Activated naive CD8-positive, alpha-beta T cell (primary cell): ENCODE measurements around the gene RAMP1.

Experiments
- H3K27ac Mint-ChIP-seq: one replicate; pipeline ENCODE4 v1.8.0; 2021; ENCODE audit warnings: mixed read lengths
- H3K27me3 Mint-ChIP-seq: one replicate; pipeline ENCODE4 v1.8.0; 2021; ENCODE audit warnings: mixed read lengths
- H3K36me3 Mint-ChIP-seq: one replicate; pipeline ENCODE4 v1.8.0; 2021; ENCODE audit warnings: mixed read lengths
- H3K4me1 Mint-ChIP-seq: one replicate; pipeline ENCODE4 v1.8.0; 2021; ENCODE audit warnings: low read depth, mixed read lengths
- H3K4me3 Mint-ChIP-seq: one replicate; pipeline ENCODE4 v1.8.0; 2021; ENCODE audit warnings: mild to moderate bottlenecking, mixed read lengths
- H3K9me3 Mint-ChIP-seq: one replicate; pipeline ENCODE4 v1.8.0; 2021; ENCODE audit warnings: low read depth, mixed read lengths

RAMP1 gene

DNA sequence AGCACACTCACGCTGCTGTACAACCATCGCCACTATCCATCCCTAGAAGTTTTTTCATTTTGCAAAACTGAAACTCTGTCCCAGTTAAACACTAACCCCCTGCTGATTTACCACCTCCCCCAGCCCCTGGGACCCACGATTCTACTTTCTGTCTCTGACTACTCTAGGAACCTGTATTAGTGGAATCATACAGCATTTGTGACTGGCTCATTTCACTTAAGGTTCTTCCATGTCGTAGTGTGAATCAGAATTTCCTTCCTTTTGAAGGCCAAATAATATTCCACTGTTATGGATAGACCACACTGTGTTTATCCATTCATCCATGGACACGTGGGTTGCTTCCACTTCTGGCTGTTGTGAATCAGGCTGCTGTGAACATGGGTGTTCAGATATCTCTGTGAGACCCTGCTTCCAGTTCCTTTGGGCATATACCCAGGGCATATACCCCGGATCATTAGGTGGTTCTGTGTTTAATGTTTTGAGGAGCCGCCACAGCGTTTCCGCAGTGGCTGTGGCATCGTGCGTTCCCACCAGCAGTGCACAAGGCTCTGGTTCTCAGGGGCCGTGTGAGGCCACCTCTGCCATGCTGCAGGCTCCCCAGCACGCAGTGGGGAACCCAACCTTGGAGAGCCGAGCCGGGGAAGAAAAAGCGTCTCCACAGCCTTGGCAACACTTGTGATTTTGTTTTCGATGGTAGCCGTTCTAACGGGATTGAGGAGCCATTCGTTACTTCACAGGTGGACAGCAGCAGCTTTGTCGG lies 10.1 kb downstream of the RAMP1 start:
- H3K27me3 Mint-ChIP-seq: peaks cover 9% of the 10 kb centered on the region
- H3K4me3 Mint-ChIP-seq: no peak overlapping the region
- H3K4me1 Mint-ChIP-seq: peaks cover 18% of the 10 kb centered on the region
- H3K36me3 Mint-ChIP-seq: peaks cover 2% of the 10 kb centered on the region
- H3K9me3 Mint-ChIP-seq: no peaks in the 10 kb centered on the region
- no peak overlapping the region for H3K27ac Mint-ChIP-seq

DNA sequence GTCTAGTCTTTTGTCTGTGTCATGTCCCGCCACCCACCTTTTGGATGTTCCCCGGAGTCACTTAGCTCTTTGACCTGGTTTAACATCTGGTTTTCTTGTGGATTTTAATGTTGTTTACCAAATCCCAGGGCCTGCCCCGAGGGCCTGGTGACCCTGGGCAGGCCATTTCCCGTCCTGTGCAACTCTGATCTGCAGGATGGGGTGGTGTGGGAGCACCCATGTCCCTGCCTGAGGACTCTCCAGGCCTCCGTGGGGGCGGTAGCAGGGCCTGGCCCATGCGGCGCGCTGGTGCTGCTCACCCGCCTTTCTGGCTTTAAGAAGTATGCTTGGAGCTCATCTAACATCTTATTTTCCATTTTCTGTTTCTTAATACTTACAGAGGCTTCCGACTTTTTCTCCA lies 10.7 kb downstream of the RAMP1 start:
- Mint-ChIP-seq H3K4me1 (peaks cover 18% of the 10 kb centered on the region), H3K4me3 (no peak overlapping the region), H3K27me3 (peaks cover 9% of the 10 kb centered on the region), H3K27ac (no peak overlapping the region), H3K36me3 (peaks cover 2% of the 10 kb centered on the region), H3K9me3 (no peaks in the 10 kb centered on the region)

DNA sequence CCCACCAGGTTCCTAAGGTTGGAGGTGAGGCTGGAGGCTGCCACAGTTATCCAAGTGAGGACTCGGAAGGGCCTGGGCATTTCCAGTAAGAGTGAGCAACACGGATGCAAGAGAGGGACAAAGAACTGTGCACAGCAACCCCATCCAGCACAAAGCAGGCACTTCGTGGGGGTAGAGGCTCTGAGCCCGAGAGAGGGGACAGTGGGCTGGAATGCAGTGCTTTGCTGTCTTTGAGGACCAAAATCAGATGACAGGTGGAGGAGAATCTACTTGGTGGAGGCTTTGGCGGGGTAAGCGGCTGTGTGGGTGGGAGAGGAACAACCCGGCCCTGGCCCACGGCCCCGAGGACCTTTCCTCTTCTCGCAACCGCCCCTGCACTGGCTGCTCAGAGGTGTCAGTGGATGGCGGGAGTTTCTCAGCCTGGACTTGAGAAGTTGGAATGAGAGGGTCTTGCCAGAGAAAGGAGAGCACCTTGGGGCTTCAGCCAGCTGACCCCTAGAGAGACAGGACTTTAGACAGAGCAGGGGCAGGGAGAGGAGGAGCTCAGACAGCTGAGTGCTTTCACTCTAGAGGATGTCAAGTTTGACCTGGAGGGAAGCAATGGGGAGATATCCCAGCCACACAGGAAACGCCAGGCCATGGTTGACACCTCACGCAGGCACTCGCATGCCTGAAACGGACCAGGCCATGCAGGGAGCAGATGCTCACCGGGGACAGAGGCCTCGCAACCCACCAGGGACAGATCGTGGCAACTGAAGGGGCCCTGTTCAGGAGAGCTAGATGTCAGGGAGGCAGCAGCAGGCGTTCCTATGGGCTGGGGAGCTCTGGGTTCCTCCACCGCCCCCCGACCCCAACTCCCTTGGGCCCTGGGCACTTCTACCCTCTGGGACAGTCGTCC lies 11.6 kb downstream of the RAMP1 start:
- H3K27me3 Mint-ChIP-seq: peaks cover 9% of the 10 kb centered on the region
- H3K4me1 Mint-ChIP-seq: peaks cover 18% of the 10 kb centered on the region
- H3K9me3 Mint-ChIP-seq: no peaks in the 10 kb centered on the region
- H3K27ac Mint-ChIP-seq: no peak overlapping the region
- H3K4me3 Mint-ChIP-seq: no peak overlapping the region
- peaks cover 2% of the 10 kb centered on the region for H3K36me3 Mint-ChIP-seq

DNA sequence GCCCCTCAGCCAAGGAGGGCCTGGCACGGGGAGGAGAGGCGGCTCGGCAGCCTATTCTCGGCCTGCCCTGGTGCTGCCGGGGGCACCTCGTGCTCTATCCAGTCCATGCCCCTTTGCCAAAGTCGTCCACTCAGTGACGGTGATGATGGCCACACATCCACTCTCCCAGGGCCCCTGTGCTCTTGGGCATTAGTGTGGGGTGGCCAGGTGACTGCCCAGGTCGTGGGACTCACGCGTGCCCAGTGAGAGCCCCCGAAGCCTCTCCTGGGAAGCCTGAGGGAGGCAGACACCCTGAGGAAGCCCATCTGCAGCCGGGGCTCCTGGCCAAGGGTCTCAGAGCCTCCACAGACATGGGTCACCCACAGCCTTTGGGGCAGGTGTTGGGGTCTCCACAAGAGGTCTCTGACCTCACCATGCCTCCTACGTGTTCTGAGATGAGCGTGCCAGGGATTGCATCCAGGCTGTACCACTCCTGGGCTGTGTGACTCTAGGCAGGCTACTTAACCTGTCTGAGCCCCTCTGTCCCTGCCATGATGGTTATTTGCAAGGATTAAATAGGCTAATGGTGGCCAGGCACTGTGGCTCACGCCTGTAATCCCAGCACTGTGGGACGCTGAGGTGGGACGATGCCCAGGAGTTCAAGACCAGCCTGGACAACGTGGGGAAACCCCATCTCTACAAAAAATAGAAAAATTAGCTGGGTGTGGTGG lies 12.9 kb downstream of the RAMP1 start:
- Mint-ChIP-seq H3K9me3 (no peaks in the 10 kb centered on the region), H3K36me3 (peaks cover 2% of the 10 kb centered on the region), H3K27ac (no peak overlapping the region), H3K4me1 (peaks cover 18% of the 10 kb centered on the region), H3K27me3 (peaks cover 9% of the 10 kb centered on the region), H3K4me3 (no peak overlapping the region)

DNA sequence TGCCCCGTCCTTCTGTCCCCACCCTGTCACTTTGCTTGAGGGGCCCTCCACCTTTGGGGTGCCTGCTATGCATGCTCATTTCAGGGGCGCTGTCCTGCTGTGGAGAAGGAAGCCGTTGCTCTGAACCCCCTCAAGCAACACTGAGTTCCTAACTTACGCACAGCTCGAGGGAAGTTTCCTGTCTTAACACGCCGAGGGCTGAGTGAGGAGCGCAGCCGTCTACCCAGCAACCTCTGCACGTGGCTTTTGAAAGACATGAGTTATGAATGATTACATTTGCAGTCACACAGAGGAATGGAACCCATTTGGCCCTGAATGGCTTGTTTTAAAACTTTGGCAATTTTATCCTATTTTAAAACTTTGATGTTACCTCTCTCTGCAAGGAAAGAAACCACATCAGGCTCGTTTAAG lies 14.0 kb downstream of the RAMP1 start:
- Mint-ChIP-seq H3K9me3 (no peaks in the 10 kb centered on the region), H3K36me3 (peaks cover 2% of the 10 kb centered on the region), H3K4me3 (no peak overlapping the region), H3K4me1 (peaks cover 17% of the 10 kb centered on the region), H3K27me3 (peaks cover 9% of the 10 kb centered on the region), H3K27ac (no peak overlapping the region)

DNA sequence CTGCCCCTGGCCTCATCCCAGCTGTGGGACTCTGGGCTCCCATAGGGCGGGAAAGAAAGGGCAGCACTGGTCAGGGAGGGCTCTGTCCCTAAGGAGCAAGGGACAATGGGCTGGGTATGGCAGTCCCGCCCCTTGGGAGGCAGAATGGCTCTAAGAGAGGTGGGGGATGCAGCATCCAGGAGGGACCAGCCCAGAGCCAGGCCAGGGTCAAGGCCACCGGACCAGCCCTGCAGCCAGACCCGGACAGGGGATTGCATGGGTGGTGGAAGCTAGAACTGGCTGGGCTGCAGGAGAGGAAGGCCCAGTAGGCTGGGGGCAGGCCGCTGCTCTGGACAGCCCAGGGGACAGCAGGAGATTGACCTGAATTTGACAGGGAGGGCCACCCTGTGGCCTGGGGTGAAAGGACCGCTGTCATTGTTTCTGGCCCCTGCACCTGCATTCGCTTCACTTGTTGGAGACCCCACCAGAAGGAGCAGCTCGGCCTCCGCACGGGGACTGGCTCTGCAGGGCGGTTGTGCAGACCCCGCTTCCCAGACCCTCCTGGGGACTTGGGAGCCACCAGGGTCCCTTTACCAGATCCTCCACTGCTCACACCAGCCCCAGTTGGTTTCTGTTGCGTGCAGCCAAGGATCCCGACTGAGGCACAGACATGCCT lies 14.6 kb downstream of the RAMP1 start:
- Mint-ChIP-seq H3K9me3 (no peaks in the 10 kb centered on the region), H3K27ac (no peak overlapping the region), H3K27me3 (peaks cover 8% of the 10 kb centered on the region), H3K4me1 (peaks cover 11% of the 10 kb centered on the region), H3K4me3 (no peak overlapping the region), H3K36me3 (peaks cover 2% of the 10 kb centered on the region)

DNA sequence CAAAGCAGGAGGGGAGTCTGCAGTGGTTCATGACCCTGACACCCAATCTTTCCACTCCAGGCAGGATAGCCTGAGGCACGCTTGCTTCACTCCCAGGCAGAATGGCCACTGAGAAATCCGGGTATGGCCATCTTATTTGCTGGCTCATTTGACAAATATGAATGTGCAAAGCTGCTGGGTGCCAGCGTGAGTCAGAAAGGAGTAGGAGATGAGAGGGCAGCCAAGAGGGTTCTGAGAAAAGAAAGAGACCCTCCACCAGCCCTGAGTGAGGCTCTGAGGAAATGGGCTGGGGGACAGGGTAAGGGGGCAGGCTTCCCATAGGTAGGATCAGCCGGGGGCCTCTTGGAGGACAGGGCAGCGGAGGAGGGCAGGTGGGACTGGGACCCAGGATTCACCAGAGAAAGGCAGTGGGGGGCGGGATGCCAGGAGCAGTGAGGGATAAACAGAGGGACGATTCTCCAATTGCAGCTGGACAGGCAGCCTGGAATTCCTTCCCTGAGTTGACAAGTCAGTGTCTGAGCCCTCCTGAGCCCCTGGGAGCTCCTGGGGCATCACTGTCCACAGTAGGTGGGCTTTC lies 15.2 kb downstream of the RAMP1 start:
- H3K27ac Mint-ChIP-seq: no peak overlapping the region
- H3K4me1 Mint-ChIP-seq: peaks cover 8% of the 10 kb centered on the region
- H3K4me3 Mint-ChIP-seq: no peak overlapping the region
- H3K27me3 Mint-ChIP-seq: peaks cover 8% of the 10 kb centered on the region
- H3K9me3 Mint-ChIP-seq: no peaks in the 10 kb centered on the region
- peaks cover 2% of the 10 kb centered on the region for H3K36me3 Mint-ChIP-seq

DNA sequence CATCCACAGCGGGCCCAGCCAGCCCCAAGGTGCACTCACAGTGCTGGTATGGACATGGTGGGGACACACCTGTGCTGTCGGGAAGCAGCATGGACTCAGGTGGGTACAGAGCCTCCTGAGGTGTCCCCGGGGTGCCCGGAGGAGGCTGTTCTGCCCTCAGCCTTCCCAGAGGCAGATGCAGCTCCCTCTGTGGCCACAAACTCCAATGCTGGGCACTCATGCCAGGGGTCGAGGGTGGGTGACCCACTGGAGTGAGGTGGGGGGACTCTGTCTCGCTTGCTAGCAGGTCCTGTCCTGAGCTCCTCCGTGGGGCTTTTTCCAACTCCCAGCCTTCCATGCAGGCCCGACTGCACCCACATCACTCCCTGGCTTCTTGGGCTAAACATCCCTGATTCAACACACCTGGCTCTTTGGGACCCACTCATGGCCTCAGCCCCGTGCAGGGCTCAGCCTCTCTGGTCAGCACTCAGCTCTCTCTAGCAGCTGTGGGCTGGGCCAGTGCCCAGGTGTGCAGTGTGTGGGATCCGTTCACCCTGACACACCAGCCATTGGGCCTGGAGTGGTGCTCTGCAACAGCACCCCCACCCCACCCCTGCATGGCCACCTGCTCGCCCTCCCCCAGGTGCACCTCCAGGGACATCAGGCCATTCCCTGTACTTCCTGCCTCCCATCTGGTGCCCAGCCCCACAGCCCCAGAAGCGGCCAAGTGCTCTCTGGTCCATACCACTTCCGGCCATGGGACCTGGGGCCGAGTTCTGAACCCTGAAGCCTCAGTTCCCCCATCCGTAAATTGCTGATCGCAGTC lies 16.0 kb downstream of the RAMP1 start:
- peaks cover 6% of the 10 kb centered on the region for H3K27me3 Mint-ChIP-seq
- no peak overlapping the region for H3K4me3 Mint-ChIP-seq
- H3K27ac Mint-ChIP-seq: no peak overlapping the region
- H3K36me3 Mint-ChIP-seq: peaks cover under 1% of the 10 kb centered on the region
- H3K9me3 Mint-ChIP-seq: no peaks in the 10 kb centered on the region
- H3K4me1 Mint-ChIP-seq: peaks cover 8% of the 10 kb centered on the region

DNA sequence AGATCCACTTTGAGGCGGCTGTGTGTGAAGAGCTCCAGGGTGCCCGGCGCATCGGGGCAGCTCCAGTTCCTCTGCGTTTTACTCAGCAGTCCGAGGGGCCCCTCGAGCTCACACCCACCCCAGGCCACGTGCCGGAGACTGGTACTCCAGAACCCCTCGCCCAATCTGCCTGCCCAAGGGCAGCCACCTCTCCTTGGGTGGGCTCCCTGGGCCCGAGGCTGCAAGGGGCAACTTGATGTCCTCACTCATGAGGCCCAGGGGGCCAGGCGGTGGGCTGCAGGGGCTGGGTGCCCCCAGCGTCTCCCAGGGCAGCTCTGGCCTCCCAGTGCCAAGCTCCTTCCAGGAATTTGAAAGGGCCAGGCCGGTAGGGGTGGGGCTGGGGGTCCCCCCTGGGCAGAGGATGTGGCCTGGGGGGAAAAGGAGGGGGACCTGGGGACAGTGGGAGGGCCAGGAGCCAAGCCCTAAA lies 16.7 kb downstream of the RAMP1 start:
- peaks cover 2% of the 10 kb centered on the region for H3K27me3 Mint-ChIP-seq
- no peak overlapping the region for H3K4me3 Mint-ChIP-seq

DNA sequence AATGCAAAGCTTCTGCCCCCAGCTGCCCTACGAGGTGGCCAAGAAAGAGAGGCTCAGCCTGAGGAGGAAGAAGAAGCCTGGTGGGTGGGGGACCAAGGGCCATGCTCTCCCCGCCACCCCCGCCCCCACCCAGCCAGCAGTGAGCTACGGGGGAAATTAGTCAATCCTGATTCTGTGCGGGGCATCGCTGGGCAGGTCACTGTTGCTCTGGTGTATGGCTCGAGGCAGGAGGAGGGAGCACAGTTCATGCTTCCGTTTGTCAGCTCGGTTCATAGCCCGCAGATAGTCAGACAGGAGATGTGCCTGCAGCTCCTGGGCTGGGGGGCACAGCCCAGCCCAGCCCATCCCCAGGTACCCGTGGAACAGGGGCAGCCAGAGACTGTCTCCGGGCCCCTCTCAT lies 17.1 kb downstream of the RAMP1 start:
- Mint-ChIP-seq H3K27me3 (no peaks in the 10 kb centered on the region), H3K4me3 (no peak overlapping the region)

More for the DNA sequence above, 16.7 kb downstream of the RAMP1 start:
- peaks cover 8% of the 10 kb centered on the region for H3K4me1 Mint-ChIP-seq
- no peaks in the 10 kb centered on the region for H3K36me3 Mint-ChIP-seq
- no peak overlapping the region for H3K27ac Mint-ChIP-seq
- no peaks in the 10 kb centered on the region for H3K9me3 Mint-ChIP-seq

DNA sequence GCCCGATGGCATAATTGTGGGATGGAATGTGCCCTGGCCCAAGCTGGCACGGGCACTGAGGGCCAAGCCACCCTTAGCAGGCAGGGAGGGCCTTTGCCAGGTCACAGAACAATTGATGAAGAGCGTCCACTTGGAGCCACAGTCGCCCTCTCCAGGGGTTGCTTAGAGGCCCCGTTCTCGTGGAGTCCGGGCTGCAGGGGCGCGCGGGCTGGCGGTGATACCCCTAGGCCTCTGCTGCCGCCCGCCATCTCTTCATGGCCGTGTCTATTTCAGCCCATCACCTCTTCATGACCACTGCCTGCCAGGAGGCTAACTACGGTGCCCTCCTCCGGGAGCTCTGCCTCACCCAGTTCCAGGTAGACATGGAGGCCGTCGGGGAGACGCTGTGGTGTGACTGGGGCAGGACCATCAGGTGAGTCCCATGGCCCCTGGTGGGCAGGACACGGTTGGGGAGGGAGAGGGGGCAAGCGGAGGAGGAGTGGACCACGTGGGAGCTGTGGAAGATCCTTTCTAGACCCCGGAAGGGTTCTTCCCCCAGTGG lies 17.6 kb downstream of the RAMP1 start:
- Mint-ChIP-seq H3K4me3 (no peak overlapping the region), H3K4me1 (peaks cover 8% of the 10 kb centered on the region), H3K27ac (no peak overlapping the region), H3K9me3 (no peaks in the 10 kb centered on the region), H3K36me3 (no peaks in the 10 kb centered on the region), H3K27me3 (no peaks in the 10 kb centered on the region)

More for the DNA sequence above, 17.1 kb downstream of the RAMP1 start:
- H3K4me1 Mint-ChIP-seq: peaks cover 8% of the 10 kb centered on the region
- H3K27ac Mint-ChIP-seq: no peak overlapping the region
- no peaks in the 10 kb centered on the region for H3K9me3 Mint-ChIP-seq
- H3K36me3 Mint-ChIP-seq: no peaks in the 10 kb centered on the region

DNA sequence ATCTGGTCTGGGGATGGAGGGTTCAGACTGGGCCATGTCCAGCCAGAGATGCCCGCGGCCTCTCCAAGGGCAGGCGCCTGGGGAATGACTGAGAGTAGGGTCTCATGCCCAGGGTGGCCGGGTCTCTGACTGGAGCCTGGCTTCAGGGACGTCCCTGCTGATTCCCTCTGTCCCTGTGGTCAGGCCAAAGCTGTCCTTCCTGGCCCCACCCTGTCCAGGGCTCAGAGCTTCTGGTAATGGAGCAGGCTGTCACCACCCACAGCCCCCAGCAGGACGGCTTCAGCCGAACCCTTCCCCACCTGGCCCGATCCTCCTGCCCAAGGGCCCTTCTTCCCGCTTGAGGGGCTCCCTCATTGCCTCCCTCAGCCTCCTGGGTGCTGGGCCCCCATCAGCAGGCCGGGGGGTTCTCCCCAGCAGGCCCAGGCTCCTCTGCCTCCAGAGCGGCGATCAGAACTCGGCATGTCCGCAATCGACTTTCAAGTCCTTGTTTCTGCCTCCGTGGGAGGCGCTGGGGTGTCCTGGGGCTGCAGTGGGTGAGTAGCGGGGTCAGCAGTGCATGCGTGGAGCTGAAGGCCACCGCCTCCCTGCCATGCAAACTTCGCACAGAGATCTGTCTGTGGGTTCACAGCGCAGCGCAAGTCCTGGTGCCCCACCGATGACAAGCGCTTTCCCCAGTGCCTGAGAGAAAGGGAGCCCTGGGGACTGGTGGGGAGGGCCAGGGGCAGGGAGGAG lies 18.3 kb downstream of the RAMP1 start:
- no peaks in the 10 kb centered on the region for H3K27me3 Mint-ChIP-seq
- no peaks in the 10 kb centered on the region for H3K9me3 Mint-ChIP-seq
- H3K27ac Mint-ChIP-seq: no peak overlapping the region
- no peaks in the 10 kb centered on the region for H3K36me3 Mint-ChIP-seq
- H3K4me1 Mint-ChIP-seq: peaks cover 8% of the 10 kb centered on the region
- no peak overlapping the region for H3K4me3 Mint-ChIP-seq
